CD4-positive, alpha-beta T cell treated with Interleukin-17A for 4 hours (primary cell): Measurements from ENCODE around the gene AGMAT.

Source experiments
- DNase-seq: peaks from one replicate; pipeline ENCODE4 v3.0.0-alpha.2; 2020; ENCODE audit warnings: mixed read lengths

Gene AGMAT

GRCh38 chr1:15584489-15585363, at the start of gene AGMAT:
Gene AGMAT (minus strand): TSS chr1:15585051. CDS start chr1:15584967, 84 bp downstream.
- peak; percentile 68 for DNase-seq

GRCh38 chr1:15633756-15634420, 49.0 kb upstream of the AGMAT start:
- DNase-seq = no peak

GRCh38 chr1:15628003-15628402, 43.2 kb upstream of the AGMAT start:
- no peak for DNase-seq

- DNase-seq = no peak
Measured at GRCh38 chr1:15627343-15627988, 42.6 kb upstream of the AGMAT start.

- DNase-seq = no peak
Measured at GRCh38 chr1:15626269-15626950, 41.6 kb upstream of the AGMAT start.

- no peak for DNase-seq
Measured at GRCh38 chr1:15625056-15625917, 40.4 kb upstream of the AGMAT start.

GRCh38 chr1:15624133-15624714, 39.4 kb upstream of the AGMAT start:
- no peak for DNase-seq

GRCh38 chr1:15623435-15623834, 38.6 kb upstream of the AGMAT start:
- no peak for DNase-seq

- no peak for DNase-seq
Measured at GRCh38 chr1:15622712-15623373, 38.0 kb upstream of the AGMAT start.

GRCh38 chr1:15621975-15622374, 37.1 kb upstream of the AGMAT start:
- no peak for DNase-seq

- DNase-seq = no peak
Measured at GRCh38 chr1:15620902-15621682, 36.2 kb upstream of the AGMAT start.

GRCh38 chr1:15620155-15620545, 35.3 kb upstream of the AGMAT start:
- DNase-seq = peak; percentile 40

- no peak for DNase-seq
Measured at GRCh38 chr1:15618655-15619525, 34.0 kb upstream of the AGMAT start.

- no peak for DNase-seq
Measured at GRCh38 chr1:15618077-15618654, 33.3 kb upstream of the AGMAT start.

GRCh38 chr1:15617173-15618076, 32.6 kb upstream of the AGMAT start, which contains the start of gene DDI2:
Gene DDI2 (plus strand): TSS chr1:15617458. CDS start chr1:15617671, 213 bp downstream.
- DNase-seq = peak; percentile 96

GRCh38 chr1:15616373-15617172, 31.7 kb upstream of the AGMAT start:
- DNase-seq = no peak

- DNase-seq = no peak
Measured at GRCh38 chr1:15610167-15610566, 25.3 kb upstream of the AGMAT start.
